HCT116 (cell line): ENCODE results near the gene DHX58. TPM values are rescaled to one million over a fixed set of nuclear protein-coding genes. Genes with fewer than 3 reads are reported as not detected.

Source experiments
- ATAC-seq: fragments of 200-7000 bp; cut with Tn5 transposase; 2 replicates; pipeline ENCODE4 v1.9.1; 2020; ENCODE audit warnings: mild to moderate bottlenecking, moderate library complexity
- BruUV-seq: library from RNA; stranded (reverse); fragments of 400-500 nt; replicated peaks from 2 replicates; lab custom pipeline; 2021; lab: Mats Ljungman, UMichigan
- CTCF ChIA-PET: fragments of 300-600 bp; sonication (Branson Sonifier 250); formaldehyde crosslinking; loops from one replicate; lab custom pipeline; 2021; ENCODE audit warnings: antibody characterized with exemption; lab: Charles Lee
- POLR2A ChIA-PET: fragments of 300-600, 350-600 bp; sonication (Branson Sonifier 250); formaldehyde crosslinking; loops from one replicate; lab custom pipeline; 2021; ENCODE audit warnings: antibody characterized with exemption; lab: Charles Lee
- RAD21 ChIA-PET, 2 experiments: fragments of 300-600 bp; sonication (Branson Sonifier 250); formaldehyde crosslinking; loops; one replicate each; lab custom pipeline; 2023; ENCODE audit warnings: low total read pairs in 2 of 2; ENCODE audit not compliant: uncharacterized antibody in 2 of 2, unreplicated experiment in 2 of 2, low non-redundant PET in 1 of 2; lab: Charles Lee
- DNase-seq: peaks from one replicate; pipeline ENCODE4 v3.0.0-alpha.2; 2010; ENCODE audit warnings: low read depth, low spot score
- H2AFZ ChIP-seq: fragments of 200-600 bp; shearing (Covaris generic), sonication (generic); 2 replicates; pipeline ENCODE4 v1.6.1; 2017; ENCODE audit warnings: low read depth, mixed run types, mixed read lengths, antibody characterized with exemption, low read length; ENCODE audit not compliant: poor library complexity, severe bottlenecking
- H3K27ac ChIP-seq: 2 replicates; pipeline ENCODE4 v1.5.1; 2012; ENCODE audit warnings: low read depth, low read length
- H3K27me3 ChIP-seq: fragments of 200-600 bp; sonication (generic); 2 replicates; pipeline ENCODE4 v1.6.1; 2016; ENCODE audit warnings: mixed run types, low read length, mixed read lengths; ENCODE audit not compliant: insufficient read depth
- H3K36me3 ChIP-seq, 2 experiments: fragments of 200-500 bp in 1 of 2; fragments of 200-600 bp in 1 of 2; sonication (Bioruptor generic) in 1 of 2; sonication (generic) in 1 of 2; 2 replicates each; pipeline versions ENCODE4 v1.5.1 to v1.6.1; 2014 to 2016; ENCODE audit warnings: low read length in 2 of 2, inconsistent platforms in 1 of 2, mixed read lengths in 1 of 2, mixed run types in 1 of 2; ENCODE audit not compliant: insufficient read depth in 2 of 2, control insufficient read depth in 1 of 2
- H3K4me1 ChIP-seq, 2 experiments: fragments of 200-600 bp in 1 of 2; sonication (generic) in 1 of 2; 2 replicates each; pipeline versions ENCODE4 v1.5.1 to v1.6.1; 2012 to 2017; ENCODE audit warnings: low read length in 2 of 2, inconsistent platforms in 1 of 2, mild to moderate bottlenecking in 1 of 2, mixed read lengths in 1 of 2, mixed run types in 1 of 2, moderate library complexity in 1 of 2; ENCODE audit not compliant: insufficient read depth in 2 of 2, control insufficient read depth in 1 of 2
- H3K4me2 ChIP-seq: fragments of 200-600 bp; sonication (generic); 2 replicates; pipeline ENCODE4 v1.6.1; 2017; ENCODE audit warnings: mixed run types, low read length, mixed read lengths
- H3K4me3 ChIP-seq, 2 experiments: fragments of 200-600 bp in 1 of 2; sonication (generic) in 1 of 2; replicated peaks in 1 of 2; 2 replicates each; pipeline ENCODE4 v1.5.1; 2011 to 2016; ENCODE audit warnings: low read length in 2 of 2, control low read depth in 1 of 2, low read depth in 1 of 2, mild to moderate bottlenecking in 1 of 2, mixed read lengths in 1 of 2, mixed run types in 1 of 2
- H3K79me2 ChIP-seq: fragments of 200-600 bp; sonication (generic); 2 replicates; pipeline ENCODE4 v1.6.1; 2017; ENCODE audit warnings: mild to moderate bottlenecking, mixed run types, low read length, moderate library complexity, mixed read lengths; ENCODE audit not compliant: insufficient read depth
- H3K9ac ChIP-seq: fragments of 200-600 bp; sonication (generic); 2 replicates; pipeline ENCODE4 v1.6.1; 2016; ENCODE audit warnings: low read length, mixed read lengths
- H3K9me2 ChIP-seq: fragments of 200-600 bp; sonication (generic), shearing (Covaris generic); 2 replicates; pipeline ENCODE4 v1.6.1; 2017; ENCODE audit warnings: mixed run types, mild to moderate bottlenecking, moderate library complexity; ENCODE audit not compliant: insufficient read depth
- H3K9me3 ChIP-seq, 2 experiments: fragments of 200-500 bp in 1 of 2; fragments of 200-600 bp in 1 of 2; sonication (Bioruptor generic) in 1 of 2; sonication (generic) in 1 of 2; 2 replicates each; pipeline ENCODE4 v1.6.1; 2014 to 2017; ENCODE audit warnings: low read length in 2 of 2, mixed read lengths in 2 of 2, inconsistent platforms in 1 of 2, low read depth in 1 of 2, mild to moderate bottlenecking in 1 of 2, mixed run types in 1 of 2, moderate library complexity in 1 of 2; ENCODE audit not compliant: control insufficient read depth in 1 of 2, insufficient read depth in 1 of 2
- H4K20me1 ChIP-seq: fragments of 200-600 bp; sonication (generic), shearing (Covaris generic); 2 replicates; pipeline ENCODE4 v1.6.1; 2017; ENCODE audit warnings: mixed run types, mild to moderate bottlenecking, moderate library complexity; ENCODE audit not compliant: insufficient read depth
- CBX3 ChIP-seq: IDR thresholded peaks from 2 replicates; pipeline ENCODE4 v1.6.1; 2012; ENCODE audit warnings: low read depth
- CEBPB ChIP-seq: IDR thresholded peaks from 2 replicates; pipeline ENCODE4 v1.6.1; 2012; ENCODE audit warnings: low read depth
- EGR1 ChIP-seq: IDR thresholded peaks from 2 replicates; pipeline ENCODE4 v1.6.1; 2012; ENCODE audit warnings: low read depth
- ELF1 ChIP-seq: IDR thresholded peaks from 2 replicates; pipeline ENCODE4 v1.6.1; 2012; ENCODE audit warnings: low read depth, borderline replicate concordance
- EZH2 ChIP-seq: fragments of 200-600 bp; sonication (generic); IDR thresholded peaks from 2 replicates; pipeline ENCODE4 v1.6.1; 2017; ENCODE audit warnings: antibody characterized with exemption, mixed run types
- EZH2phosphoT487 ChIP-seq: fragments of 200-600 bp; IDR thresholded peaks from 2 replicates; pipeline ENCODE4 v1.6.1; 2018; ENCODE audit warnings: antibody characterized with exemption, borderline replicate concordance
- JUND ChIP-seq: IDR thresholded peaks from 2 replicates; pipeline ENCODE4 v1.6.1; 2012
- POLR2A ChIP-seq: IDR thresholded peaks from 2 replicates; pipeline ENCODE4 v1.7.0; 2011; ENCODE audit warnings: borderline replicate concordance; ENCODE audit not compliant: insufficient read depth, insufficient read length; ENCODE audit errors: extremely low read depth
- RAD21 ChIP-seq: IDR thresholded peaks from 2 replicates; pipeline ENCODE4 v1.6.1; 2012; ENCODE audit warnings: low read depth, mild to moderate bottlenecking
- SIN3A ChIP-seq: IDR thresholded peaks from 2 replicates; pipeline ENCODE4 v1.6.1; 2012; ENCODE audit warnings: low read depth
- SP1 ChIP-seq: IDR thresholded peaks from 2 replicates; pipeline ENCODE4 v1.6.1; 2012; ENCODE audit warnings: low read depth
- SRF ChIP-seq: IDR thresholded peaks from 2 replicates; pipeline ENCODE4 v1.6.1; 2012; ENCODE audit warnings: low read depth
- TCF7L2 ChIP-seq: IDR thresholded peaks from 2 replicates; pipeline ENCODE4 v1.7.0; 2011; ENCODE audit warnings: borderline replicate concordance, inconsistent platforms; ENCODE audit not compliant: insufficient read depth, insufficient read length; ENCODE audit errors: extremely low read depth
- YY1 ChIP-seq: IDR thresholded peaks from 2 replicates; pipeline ENCODE4 v1.6.1; 2011; ENCODE audit warnings: low read length, low read depth, moderate library complexity, mild to moderate bottlenecking; ENCODE audit not compliant: insufficient replicate concordance; ENCODE audit errors: extremely low read depth
- ZFX ChIP-seq: fragments of 450-650 bp; IDR thresholded peaks from 2 replicates; pipeline ENCODE4 v1.6.1; 2017
- ZNF274 ChIP-seq: fragments of 200-500 bp; sonication (Bioruptor generic); IDR thresholded peaks from 2 replicates; pipeline ENCODE4 v1.6.1; 2014; ENCODE audit warnings: mild to moderate bottlenecking, low read depth, low read length, inconsistent platforms
- intact Hi-C: fragments of 100-400 bp; cut with micrococcal nuclease; formaldehyde crosslinking; loops from 2 replicates; pipeline ENCODE4 v1.10.0; 2022
- total RNA-seq: library from RNA; stranded (reverse); gene quantifications from one replicate; pipeline ENCODE4 v1.2.1, GENCODE V29; 2021; ENCODE audit not compliant: unreplicated experiment
- TF ChIP-seq, protein P1 (sequence below): IDR thresholded peaks from 2 replicates; pipeline ENCODE4 v1.6.1; 2011; ENCODE audit warnings: mild to moderate bottlenecking, low read length, moderate library complexity; ENCODE audit not compliant: insufficient replicate concordance; ENCODE audit errors: extremely low read depth
- TF ChIP-seq, protein P2 (sequence below): IDR thresholded peaks from 2 replicates; pipeline ENCODE4 v1.6.1; 2012
- TF ChIP-seq, protein P3 (sequence below), 3 experiments: fragments of 200-600 bp in 1 of 3; sonication (generic) in 1 of 3; IDR thresholded peaks in 2 of 3; conservative IDR thresholded peaks in 1 of 3; 2 replicates each; pipeline ENCODE4 v1.5.1; 2012 to 2017; ENCODE audit warnings: low read depth in 2 of 3, low read length in 2 of 3, antibody characterized with exemption in 1 of 3, borderline replicate concordance in 1 of 3, control low read depth in 1 of 3, mild to moderate bottlenecking in 1 of 3, mixed read lengths in 1 of 3, mixed run types in 1 of 3, moderate library complexity in 1 of 3; ENCODE audit not compliant: insufficient read depth in 1 of 3
- TF ChIP-seq, protein P4 (sequence below): IDR thresholded peaks from 2 replicates; pipeline ENCODE4 v1.6.1; 2012

The DHX58 gene
- total RNA-seq, 1 experiment from 2014 or later = 1.2 TPM

DNA sequence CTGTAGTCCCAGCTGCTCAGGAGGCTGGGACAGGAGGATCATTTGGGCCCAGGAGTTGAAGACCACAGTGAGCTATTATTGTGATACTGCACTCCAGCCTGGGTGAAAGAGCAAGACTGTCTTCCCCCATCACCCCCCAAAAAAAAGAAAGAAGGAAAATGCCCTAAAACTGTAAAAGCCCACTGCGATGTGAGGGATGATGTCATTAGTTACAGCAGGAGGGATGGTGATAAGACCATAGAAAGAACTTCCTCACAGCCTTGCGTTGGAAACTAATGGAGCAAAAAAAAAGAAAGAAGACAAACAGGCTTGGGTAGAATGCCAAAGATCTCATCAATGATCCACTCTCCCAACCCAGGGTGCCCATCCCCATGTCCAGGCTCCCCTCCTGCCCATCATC is 33.0 kb downstream of the DHX58 start:
- ATAC-seq = no peak
- Histone ChIP-seq H3K79me2 (no peaks in the 10 kb centered on the region), H3K27me3 (no peaks in the 10 kb centered on the region), H3K9me3 (no peaks in the 10 kb centered on the region), H3K4me3 (no peak overlapping the region), H3K9ac (no peak overlapping the region), H3K27ac (no peak overlapping the region), H4K20me1 (no peaks in the 10 kb centered on the region), H3K4me1 (peaks cover 11 to 21% of the 10 kb centered on the region in 2 experiments; a peak in 3 of 4 replicates), H3K36me3 (no peaks in the 10 kb centered on the region), H3K4me2 (no peak overlapping the region), H3K9me2 (no peaks in the 10 kb centered on the region), H2AFZ (no peak overlapping the region)
- ChIA-PET POLR2A (no interaction called here), CTCF (interaction anchor here (0.9 to 1.0 kb wide), 2 partner anchors 22 to 60 kb away, joined by 3 read pairs; partner anchors contain the start of gene NKIRAS2), RAD21 (no interaction called here)
- intact Hi-C loops = no loop called here
- no TSS peak for BruUV-seq
- DNase-seq = no peak
- no peak for TF ChIP-seq SIN3A
- TF ChIP-seq CBX3 = no peak
- no peak for TF ChIP-seq CEBPB
- TF ChIP-seq, protein P1, sequence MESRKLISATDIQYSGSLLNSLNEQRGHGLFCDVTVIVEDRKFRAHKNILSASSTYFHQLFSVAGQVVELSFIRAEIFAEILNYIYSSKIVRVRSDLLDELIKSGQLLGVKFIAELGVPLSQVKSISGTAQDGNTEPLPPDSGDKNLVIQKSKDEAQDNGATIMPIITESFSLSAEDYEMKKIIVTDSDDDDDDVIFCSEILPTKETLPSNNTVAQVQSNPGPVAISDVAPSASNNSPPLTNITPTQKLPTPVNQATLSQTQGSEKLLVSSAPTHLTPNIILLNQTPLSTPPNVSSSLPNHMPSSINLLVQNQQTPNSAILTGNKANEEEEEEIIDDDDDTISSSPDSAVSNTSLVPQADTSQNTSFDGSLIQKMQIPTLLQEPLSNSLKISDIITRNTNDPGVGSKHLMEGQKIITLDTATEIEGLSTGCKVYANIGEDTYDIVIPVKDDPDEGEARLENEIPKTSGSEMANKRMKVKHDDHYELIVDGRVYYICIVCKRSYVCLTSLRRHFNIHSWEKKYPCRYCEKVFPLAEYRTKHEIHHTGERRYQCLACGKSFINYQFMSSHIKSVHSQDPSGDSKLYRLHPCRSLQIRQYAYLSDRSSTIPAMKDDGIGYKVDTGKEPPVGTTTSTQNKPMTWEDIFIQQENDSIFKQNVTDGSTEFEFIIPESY = no peak
- no peak for TF ChIP-seq EZH2phosphoT487
- TF ChIP-seq, protein P2, sequence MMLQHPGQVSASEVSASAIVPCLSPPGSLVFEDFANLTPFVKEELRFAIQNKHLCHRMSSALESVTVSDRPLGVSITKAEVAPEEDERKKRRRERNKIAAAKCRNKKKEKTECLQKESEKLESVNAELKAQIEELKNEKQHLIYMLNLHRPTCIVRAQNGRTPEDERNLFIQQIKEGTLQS = no peak
- TF ChIP-seq POLR2A = no peak
- no peak for TF ChIP-seq YY1
- TF ChIP-seq SP1 = no peak
- TF ChIP-seq, protein P3, sequence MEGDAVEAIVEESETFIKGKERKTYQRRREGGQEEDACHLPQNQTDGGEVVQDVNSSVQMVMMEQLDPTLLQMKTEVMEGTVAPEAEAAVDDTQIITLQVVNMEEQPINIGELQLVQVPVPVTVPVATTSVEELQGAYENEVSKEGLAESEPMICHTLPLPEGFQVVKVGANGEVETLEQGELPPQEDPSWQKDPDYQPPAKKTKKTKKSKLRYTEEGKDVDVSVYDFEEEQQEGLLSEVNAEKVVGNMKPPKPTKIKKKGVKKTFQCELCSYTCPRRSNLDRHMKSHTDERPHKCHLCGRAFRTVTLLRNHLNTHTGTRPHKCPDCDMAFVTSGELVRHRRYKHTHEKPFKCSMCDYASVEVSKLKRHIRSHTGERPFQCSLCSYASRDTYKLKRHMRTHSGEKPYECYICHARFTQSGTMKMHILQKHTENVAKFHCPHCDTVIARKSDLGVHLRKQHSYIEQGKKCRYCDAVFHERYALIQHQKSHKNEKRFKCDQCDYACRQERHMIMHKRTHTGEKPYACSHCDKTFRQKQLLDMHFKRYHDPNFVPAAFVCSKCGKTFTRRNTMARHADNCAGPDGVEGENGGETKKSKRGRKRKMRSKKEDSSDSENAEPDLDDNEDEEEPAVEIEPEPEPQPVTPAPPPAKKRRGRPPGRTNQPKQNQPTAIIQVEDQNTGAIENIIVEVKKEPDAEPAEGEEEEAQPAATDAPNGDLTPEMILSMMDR (IDR thresholded peaks at IDR 0.05 in 2 of 3, conservative IDR thresholded peaks at IDR 0.05 in 1 of 3; ENCODE audit: borderline replicate concordance in 1 of 3, insufficient read depth in 1 of 3, low read depth in 2 of 3, low read length in 2 of 3) = no peak
- no peak for TF ChIP-seq ELF1
- TF ChIP-seq ZNF274 = no peak
- TF ChIP-seq JUND = no peak
- no peak for TF ChIP-seq ZFX
- TF ChIP-seq SRF = no peak
- TF ChIP-seq EGR1 = no peak
- TF ChIP-seq RAD21 = no peak
- TF ChIP-seq, protein P4, sequence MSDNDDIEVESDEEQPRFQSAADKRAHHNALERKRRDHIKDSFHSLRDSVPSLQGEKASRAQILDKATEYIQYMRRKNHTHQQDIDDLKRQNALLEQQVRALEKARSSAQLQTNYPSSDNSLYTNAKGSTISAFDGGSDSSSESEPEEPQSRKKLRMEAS = no peak
- TF ChIP-seq EZH2 = no peak
- no peak for TF ChIP-seq TCF7L2
